NCI-H345 treated with DMSO at 0.1 percent for 48 hours (cell line): Measurements from ENCODE around the gene MGAT1.
"Not testable (repeated sequence)": the region's sequence is repeated elsewhere in the genome, so short reads cannot be mapped to it uniquely, and the experiment has no call there.

Experiments
- DNase-seq: peaks from one replicate; lab custom pipeline; 2025; ENCODE audit not compliant: unreplicated experiment; lab: John Stamatoyannopoulos, UW

The MGAT1 gene

DNA sequence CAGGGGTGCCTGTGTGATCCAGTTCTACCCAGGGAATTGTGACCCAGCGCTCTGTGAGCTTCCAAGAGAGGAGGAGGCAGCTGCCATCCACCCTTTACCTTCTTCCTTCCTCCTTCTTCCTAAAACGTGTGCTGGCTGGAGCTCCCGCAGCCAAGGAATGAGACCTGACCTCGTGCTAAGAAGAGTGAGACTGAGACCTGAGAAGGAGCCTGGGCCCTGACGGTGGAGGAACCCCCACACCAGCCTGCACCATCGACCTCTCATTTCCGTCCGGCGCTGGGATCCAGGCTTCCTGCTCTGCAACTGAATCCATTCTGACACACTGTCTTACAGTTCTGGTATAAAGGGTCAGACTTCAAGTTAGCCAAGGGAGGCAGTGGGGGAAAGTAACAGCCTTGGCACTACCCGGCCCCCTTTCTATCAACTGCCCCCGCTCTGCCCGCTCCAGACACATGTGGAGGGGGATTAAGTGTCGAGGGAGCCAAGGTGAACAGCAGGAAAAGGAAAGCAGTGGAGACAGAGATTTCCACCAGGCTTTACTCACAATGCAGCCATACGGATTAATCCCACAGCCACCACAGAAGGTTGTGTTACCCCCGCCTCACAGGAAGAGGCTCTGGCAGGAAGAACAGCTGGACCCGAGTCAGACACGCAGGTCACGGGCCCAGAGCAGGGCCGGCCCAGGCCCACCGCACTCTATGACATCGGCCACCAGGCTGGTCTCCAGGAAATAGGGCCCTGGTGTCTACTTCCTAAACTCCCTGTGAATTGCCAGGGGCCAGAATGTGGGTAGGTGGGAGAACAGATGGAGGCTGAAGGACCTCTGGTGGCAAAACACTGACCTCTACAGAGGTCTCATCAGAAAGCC, 15.8 kb downstream of the MGAT1 start:
- no peak for DNase-seq

DNA sequence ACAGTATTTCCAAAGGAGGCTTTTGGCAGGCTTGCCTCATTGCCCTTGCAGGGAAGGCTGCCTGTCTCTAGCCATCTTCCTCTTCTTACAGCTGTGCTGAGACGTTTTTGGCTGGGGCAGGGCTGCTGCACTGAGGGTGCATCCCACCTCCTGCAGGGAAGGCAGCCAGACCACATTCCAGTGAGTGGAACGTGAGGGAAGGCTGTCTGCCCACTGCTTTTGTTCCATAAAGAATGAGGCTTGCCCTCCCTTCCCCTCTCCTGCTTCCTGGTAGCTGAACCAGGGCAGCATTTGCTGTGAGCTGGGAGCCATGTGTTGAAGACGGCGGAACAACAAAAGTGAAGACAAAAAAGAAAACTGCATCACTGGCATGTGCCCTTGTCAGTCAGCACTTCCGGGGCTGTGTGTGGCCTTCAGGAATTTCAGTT, 16.8 kb downstream of the MGAT1 start:
- DNase-seq: no peak

DNA sequence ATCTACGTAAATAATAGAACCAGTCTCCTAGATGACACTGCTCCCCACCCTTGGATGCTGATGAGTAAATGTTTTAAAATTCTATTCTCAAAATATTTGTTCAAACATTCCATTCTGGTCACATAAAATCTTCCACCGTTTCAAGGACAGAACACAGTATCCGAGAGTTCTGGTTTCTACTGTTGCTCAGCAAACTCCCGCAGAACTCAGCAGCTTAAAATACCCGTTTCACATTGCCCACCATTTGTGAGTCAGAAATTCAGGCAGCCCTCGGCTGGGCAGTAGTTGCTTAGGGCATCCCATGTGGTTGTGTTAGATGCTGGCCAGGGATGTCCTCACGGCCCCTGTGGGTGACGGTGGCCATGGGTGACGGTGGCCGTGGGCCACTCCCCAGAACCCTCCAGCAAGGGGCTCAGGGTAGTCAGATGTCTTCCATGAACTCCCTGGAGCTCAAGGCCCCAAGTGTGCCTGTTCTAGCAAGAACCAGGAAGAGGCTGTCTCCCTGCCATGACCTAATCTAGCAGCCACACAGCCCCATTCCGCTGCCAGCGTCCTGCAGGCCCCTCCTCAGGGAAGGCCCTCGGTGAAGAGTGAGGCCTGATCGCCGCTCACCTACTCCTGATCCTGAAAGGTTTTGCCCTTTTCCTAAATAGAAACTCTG, 17.4 kb downstream of the MGAT1 start:
- DNase-seq: no peak

DNA sequence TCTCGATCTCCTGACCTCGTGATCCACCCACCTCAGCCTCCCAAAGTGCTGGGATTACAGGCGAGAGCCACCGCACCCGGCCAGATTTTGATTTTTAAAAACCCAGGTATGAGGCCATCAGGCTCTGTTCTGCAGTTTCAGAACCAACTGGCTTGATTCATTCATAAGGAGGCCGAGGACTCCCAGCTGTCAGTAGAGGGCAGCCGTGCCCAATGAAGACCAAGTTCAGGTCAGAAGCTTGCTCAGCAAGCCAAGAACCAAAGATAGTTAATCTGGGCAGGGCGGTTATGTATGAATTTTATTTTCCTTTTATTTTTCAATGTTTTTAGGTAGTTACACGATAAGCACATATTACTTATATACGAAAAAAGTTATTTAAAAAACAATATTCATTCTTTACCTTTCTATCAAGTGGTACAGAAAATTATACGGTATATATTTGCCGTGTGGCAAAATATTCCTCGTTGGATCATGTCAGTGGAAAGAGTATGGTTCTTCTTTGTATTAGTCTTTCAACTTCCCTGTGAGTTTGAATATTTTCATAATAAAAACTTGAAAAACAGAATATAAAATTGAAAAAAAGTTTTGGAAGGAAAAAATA, 18.0 kb downstream of the MGAT1 start:
- DNase-seq: no peak

DNA sequence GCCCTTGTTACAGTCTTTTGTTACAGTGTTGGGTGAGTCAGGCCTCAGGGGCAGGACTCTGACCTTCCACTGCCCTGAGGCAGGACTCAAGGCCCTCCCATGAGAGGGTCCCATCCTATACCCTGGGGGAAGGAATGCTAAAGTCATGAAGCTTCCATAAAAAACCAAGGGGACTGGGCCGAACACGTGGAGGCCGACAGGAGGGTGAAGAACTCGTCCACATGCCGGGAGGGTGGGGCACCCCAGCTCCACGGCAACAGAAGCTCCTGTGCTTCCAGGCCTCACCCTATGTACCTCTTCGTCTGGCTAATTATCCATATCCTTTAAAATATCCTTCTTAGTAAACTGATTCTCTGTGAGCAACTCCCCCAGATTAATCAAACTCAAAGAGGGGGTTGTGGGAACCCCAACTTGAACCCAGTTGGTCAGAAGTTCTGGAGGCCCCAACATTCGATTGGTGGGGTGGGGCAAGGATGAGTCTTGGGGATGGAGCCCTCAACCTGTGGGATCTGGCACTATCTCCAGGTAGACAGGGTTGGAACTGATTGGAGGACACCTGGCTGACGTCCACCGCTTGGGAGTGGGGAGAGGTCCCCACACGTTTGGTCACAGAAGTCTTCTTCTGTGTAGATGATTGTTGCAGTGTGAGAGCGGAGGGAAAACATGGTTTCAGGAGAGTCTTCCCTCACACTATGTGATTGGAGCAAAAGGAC, 19.1 kb downstream of the MGAT1 start:
- DNase-seq: no peak

DNA sequence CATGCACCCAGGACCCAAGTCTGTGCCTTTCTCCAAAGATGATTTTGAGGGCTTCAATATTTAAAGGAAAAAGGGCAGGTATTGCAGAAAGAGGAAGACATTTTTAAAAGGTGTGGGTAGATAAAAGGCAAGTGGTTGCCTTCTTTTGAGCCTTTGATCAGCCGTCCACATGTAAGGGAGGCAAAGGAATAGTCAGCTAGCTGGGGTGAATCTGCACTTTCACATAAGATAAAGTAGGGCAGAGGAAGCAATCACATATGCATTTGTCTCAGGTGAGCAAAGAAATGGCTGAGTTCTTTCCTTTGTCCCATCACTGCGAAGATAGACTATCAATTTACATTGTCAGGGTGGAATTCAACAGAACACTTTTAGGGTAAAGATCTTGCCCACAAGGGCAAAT, 19.9 kb downstream of the MGAT1 start:
- no peak for DNase-seq

DNA sequence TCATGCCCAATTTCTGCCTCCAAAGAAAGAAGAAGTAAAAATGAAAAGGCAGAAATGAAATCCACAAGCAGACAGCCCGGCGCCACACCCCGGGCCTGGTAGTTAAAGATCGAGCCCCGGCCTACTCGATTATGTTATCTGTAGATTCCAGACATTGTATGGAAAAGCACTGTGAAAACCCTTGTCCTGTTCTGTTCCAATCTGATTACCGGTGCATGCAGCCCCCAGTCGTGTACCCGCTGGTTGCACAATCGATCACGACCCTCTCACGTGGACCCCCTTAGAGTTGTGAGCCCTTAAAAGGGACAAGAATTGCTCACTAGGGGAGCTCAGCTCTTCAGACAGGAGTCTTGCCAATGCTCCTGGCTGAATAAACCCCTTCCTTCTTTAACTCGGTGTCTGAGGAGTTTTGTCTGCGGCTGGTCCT, 20.7 kb downstream of the MGAT1 start:
- not testable (repeated sequence) for DNase-seq

DNA sequence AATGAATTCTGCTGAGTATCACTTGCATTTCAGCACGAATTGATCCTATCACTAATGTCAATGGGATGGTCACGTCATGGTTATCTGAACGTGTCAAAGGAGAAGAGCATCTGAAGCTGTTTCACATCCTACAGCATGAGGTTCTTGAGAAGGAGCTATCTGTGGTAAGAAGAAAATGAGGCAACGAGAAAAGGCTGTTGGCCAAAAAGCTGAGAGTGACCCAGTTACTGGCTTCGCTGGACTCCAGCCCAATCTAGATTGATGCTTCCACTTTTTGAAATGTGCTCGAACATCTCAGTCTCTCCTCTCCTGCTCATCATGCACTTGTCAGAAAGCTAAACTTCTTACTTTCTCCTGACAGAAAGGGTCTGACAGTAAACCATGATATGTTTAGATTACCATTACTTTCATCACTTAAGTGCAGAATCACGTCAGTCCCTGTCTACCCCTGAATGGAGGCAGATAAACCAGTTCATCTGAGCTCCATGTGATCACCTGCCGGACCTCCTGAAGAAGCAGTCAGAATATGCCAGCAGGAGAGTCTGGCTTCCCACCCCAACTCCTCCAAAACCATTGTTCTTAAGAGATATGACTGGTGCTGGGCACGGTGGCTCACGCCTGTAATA, 22.5 kb downstream of the MGAT1 start:
- DNase-seq: no peak

DNA sequence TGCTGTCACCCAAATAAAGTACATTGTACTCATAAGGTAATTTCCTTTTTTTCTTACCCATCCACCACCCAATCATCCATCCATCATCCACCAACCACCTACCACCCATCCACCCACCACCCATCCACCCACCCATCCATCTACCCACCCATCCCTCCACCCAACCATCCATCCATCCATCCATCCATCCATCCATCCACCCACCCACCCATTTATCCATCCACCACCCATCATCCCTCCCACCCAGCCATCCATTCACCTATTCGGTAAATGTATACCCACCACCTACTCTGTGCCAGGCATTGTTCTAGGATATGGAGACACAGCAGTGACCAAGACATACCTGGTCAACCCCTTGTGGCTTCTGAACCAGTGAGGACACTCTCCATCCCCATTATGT, 25.1 kb downstream of the MGAT1 start:
- no peak for DNase-seq

DNA sequence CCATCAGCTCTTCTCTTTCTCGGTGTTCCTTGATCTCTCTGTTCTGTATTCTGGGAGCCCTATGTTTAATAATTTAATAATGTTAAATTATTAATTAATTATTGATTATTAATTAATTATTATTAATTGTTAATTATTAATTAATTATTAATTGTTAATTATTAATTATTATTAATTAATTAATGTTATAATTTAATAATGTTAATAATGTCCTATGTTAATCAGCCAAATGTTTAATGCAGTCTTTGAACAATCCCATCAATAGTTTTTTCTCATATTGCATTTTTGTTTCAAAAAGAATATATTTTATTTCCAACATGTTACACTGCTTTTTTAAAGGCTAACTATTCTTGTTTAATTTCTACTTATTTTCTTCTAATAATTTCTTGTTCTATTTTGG, 26.2 kb downstream of the MGAT1 start:
- DNase-seq: no peak

DNA sequence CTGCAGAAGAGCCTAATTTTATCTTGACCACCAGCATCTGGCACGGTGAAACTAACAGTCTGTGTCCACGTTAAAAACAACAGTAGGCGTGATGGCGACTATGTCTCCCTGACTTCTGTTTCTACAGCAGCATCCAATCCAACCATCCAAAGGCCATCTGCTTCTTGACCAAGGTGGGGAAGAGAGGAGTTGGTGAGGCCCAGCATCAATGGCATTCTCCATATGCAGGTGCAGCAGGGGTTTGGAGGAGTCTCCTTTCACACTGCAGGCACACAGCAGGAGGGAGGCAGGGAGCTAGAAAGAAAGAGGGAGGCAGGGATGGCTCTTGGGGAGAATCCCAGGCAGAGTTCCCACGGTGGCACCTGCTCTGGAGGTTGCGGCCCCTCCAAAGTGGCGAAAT, 27.0 kb downstream of the MGAT1 start:
- no peak for DNase-seq

DNA sequence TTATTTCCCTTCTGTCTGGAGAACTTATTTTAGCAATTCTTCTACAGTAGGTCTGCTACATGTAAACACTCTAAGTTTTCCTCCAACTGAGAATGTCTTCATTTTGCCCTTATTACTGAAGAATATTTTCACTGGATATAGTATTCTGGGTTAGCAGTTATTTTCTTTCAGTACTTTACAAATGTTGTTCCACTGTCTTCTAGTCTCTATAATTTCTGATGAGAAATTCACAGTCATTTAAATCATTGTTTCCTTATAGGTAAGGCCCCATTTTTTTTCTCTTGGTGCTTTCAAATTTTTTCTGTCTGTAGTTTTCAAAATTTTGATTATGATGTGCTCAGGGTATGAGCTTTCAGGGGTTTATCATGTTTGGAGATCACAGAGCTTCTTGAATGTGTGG, 30.8 kb downstream of the MGAT1 start:
- no peak for DNase-seq

DNA sequence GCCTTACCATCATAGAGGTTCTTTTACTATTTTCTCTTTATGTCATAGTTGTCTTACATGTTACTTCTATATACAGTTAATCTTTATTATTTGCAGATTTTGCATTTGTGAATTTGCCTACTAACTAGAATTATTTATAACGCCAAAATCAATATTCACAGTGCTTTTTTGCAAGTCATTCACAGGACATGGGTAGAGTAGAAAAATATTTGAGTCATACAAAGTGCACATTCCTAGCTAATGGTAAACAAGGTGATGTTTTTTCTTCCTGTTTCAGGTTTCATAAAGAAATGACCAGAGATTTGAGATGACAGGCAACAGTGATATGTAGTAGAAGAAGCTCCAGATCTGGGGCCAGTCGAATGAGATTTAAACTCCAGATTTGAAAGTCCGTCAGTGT, 32.8 kb downstream of the MGAT1 start:
- no peak for DNase-seq

DNA sequence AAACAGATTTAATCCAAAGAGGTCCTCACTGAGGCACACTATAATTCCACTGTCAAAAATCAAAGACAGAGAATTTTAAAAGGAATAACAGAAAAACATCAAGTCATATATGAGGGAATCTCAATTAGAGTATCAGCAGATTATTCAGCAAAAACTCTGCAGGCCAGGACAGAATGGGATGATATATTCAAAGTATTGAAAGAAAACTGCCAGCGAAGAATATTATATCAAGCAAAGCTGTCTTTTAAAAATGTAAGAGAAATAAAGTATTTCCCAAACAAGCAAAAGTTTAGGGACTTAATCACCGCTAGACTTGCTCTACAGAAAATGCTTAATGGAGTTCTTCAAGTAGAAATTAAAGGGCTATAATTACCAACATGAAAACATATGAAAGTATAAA, 47.0 kb downstream of the MGAT1 start:
- DNase-seq: no peak

DNA sequence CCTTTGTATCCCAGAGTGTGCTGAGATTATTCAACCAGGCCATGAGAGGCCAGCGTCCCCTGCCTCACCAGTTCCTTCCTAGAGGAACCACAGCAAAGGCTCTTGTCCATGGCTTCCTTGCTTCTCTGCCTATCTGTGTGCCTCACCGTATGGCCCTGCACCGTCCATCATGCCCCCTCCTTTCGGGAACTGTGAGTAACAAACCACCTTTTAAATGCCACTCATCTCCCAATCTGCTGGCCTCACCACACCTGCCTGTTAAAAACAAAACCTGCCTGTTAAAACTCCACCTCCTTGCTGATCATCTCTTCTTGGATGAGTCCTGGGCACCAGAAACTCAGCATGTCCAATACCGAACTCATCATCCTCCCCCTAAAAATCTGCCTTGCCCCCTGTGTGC, 58.4 kb downstream of the MGAT1 start:
- DNase-seq: no peak

DNA sequence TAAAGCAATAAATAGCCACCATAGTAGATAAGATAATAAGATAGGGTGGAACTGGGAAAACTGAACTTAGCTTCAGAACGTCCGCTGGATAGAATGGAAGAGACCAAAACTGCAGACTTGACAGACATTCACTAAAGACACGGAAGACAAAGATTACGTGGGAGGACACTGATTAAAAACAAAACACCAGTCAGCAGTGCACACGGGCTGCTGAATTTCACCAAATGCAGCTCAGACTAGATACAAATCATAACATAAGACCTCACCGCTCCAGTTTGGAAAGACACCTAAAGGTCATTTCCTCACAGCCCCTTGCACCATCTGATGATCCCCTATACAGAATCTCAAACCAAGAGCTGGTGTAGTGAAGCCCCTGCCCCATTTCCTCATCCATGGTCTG, 59.9 kb downstream of the MGAT1 start:
- DNase-seq: no peak

DNA sequence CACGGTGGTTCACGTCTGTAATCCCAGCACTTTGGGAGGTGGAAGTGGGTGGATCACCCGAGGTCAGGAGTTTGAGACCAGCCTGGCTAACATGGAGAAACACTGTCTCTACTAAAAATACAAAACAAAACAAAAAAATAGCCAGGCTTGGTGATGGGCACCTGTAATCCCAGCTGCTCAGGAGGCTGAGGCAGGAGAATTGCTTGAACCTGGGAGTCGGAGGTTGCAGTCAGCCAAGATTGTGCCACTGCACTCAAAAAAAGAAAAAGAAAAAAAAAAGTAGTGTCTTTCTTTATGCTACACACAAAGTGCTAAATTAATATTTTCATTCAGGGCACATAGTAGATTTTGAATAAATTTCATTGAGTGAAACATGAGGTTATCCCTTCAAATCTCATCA, 61.7 kb downstream of the MGAT1 start:
- DNase-seq: not testable (repeated sequence)

DNA sequence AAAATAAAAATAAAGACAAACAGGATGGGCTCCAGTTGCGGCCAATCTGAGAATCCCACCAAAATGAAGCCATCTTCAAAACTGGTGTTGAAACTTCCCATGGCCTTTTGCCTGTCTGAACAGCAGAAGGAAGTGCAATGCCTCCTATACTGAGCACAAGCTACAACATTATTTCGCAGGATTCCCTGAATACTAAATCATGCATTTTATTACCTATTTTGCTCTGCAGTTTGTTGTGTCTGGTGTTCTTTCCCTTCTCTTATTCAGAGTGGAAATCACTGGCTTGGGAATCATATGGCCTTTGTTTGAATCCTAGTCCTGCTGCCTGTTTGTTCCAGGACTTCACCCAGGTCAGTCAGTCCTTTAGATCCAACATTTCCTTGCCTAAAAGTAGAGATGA, 62.6 kb downstream of the MGAT1 start, which contains the start of gene OR2Y1:
Gene OR2Y1, minus strand, starts transcription at position 101 of the 400 bp plus-strand sequence. Its CDS starts 0 bp downstream, at position 101.
- no peak for DNase-seq

DNA sequence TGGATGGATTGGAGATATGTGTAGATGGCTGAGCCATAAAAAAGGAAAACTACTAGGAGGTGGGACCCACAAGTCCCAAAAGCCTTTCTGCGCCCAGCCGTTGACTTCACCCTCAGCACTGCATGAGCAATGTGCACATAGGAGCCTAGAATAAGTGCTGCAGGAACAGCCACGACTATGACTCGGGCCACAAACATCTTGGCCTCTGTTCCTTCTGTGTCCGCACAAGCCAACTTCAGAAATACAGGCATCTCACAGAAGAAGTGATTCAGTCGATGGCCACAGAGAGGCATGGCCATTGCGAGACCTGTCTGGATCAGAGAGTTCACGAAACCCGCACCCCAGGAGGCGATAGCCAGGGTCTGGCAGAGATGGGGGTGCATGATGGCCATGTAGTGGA, 63.3 kb downstream of the MGAT1 start:
- DNase-seq: no peak

DNA sequence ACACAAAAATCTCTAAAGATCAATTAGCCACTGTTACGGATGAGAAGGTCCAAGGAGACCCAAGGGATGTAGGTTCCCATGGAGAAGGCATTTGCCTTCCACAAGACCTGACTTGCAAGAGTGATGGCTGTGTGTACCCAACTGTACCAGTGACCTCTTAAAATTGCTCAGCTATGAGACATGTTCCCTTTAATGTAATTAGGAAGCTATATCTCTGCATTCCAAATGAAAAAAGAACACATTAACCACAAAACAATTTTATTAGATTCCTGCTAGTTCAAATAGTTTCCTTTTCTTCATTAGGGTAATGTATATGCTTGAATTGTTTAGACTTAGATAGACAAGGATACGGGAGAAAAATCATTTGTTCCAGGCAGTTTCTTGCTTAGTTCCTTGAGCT, 66.1 kb downstream of the MGAT1 start:
- DNase-seq: no peak
